Liver (tissue), 3 donors: Measurements from ENCODE around the gene SLIT3.

Source experiments
- CTCF ChIP-seq: fragments of 150-350 bp; IDR thresholded peaks from 2 replicates; pipeline ENCODE4 v1.5.1; 2017; ENCODE audit warnings: improper control_type of control experiment, low read depth, low read length; ENCODE audit not compliant: missing input control
- GABPA ChIP-seq, 2 donors: IDR thresholded peaks in 1 of 2; conservative IDR thresholded peaks in 1 of 2; 2 replicates each; pipeline ENCODE4 v1.6.1; 2016; ENCODE audit warnings: antibody characterized with exemption in 2 of 2, mild to moderate bottlenecking in 1 of 2, moderate library complexity in 1 of 2
- MAX ChIP-seq: IDR thresholded peaks from 2 replicates; pipeline ENCODE4 v1.6.1; 2016; ENCODE audit warnings: antibody characterized with exemption
- SP1 ChIP-seq: IDR thresholded peaks from 2 replicates; pipeline ENCODE4 v1.6.1; 2018; ENCODE audit warnings: antibody characterized with exemption, mild to moderate bottlenecking
- ZBTB33 ChIP-seq: IDR thresholded peaks from 2 replicates; pipeline ENCODE4 v1.6.1; 2016; ENCODE audit warnings: antibody characterized with exemption
- donor health status: healthy.
- donor health status: healthy.

- no peak for TF ChIP-seq MAX
- no peak for TF ChIP-seq CTCF
- no peak for TF ChIP-seq ZBTB33
- TF ChIP-seq GABPA (IDR thresholded peaks at IDR 0.05 in 1 of 2, conservative IDR thresholded peaks at IDR 0.05 in 1 of 2) = no peak
- no peak for TF ChIP-seq SP1
Measured at GRCh38 chr5:168773226-168773625, 527.7 kb downstream of the SLIT3 start.
